ENCODE data around the gene KCTD15.

GRCh38 chr19:33772102-33772857 lies 24.4 kb upstream of the KCTD15 start:
- TF ChIP-seq CTCF (IDR thresholded peaks at IDR 0.05; ENCODE audit: insufficient read depth, low read length, poor library complexity, severe bottlenecking) (no peak), EZH2phosphoT487 (conservative IDR thresholded peaks at IDR 0.05; ENCODE audit: low read length) (no peak)
